Stimulated activated naive B cell treated with anti-CD40 and anti-IgM and Interleukin-4, amounts not matched to agents 10 μg/mL and 1 μg/mL and 100 μg/mL, for 72 hours (primary cell): Measurements from ENCODE around the gene PSTPIP2.
A peak's percentile ranks its signal among the peaks of the same experiment; 100 is the strongest.

Experiments
- ATAC-seq, 2 donors: fragments of 150-1000 bp; cut with Tn5 transposase; replicated peaks; 2 replicates each; pipeline ENCODE4 v1.10.0; 2021; ENCODE audit warnings: moderate library complexity in 1 of 2
- DNase-seq: peaks from one replicate; pipeline ENCODE4 v3.0.0; 2021
- H3K27ac Mint-ChIP-seq: one replicate; pipeline ENCODE4 v1.8.0; 2022; ENCODE audit warnings: mild to moderate bottlenecking, mixed read lengths
- H3K27me3 Mint-ChIP-seq, 2 donors: one replicate each; pipeline ENCODE4 v1.8.0; 2022; ENCODE audit warnings: mixed read lengths in 2 of 2
- H3K36me3 Mint-ChIP-seq, 2 donors: one replicate each; pipeline ENCODE4 v1.8.0; 2022; ENCODE audit warnings: mixed read lengths in 2 of 2, mild to moderate bottlenecking in 1 of 2
- H3K4me1 Mint-ChIP-seq, 2 donors: one replicate each; pipeline ENCODE4 v1.8.0; 2022; ENCODE audit warnings: mixed read lengths in 2 of 2, mild to moderate bottlenecking in 1 of 2
- H3K4me3 Mint-ChIP-seq, 2 donors: one replicate each; pipeline ENCODE4 v1.8.0; 2022; ENCODE audit warnings: mild to moderate bottlenecking in 2 of 2, mixed read lengths in 2 of 2, moderate library complexity in 1 of 2
- H3K9me3 Mint-ChIP-seq, 2 donors: one replicate each; pipeline ENCODE4 v1.8.0; 2022; ENCODE audit warnings: mixed read lengths in 2 of 2, mild to moderate bottlenecking in 1 of 2

Gene PSTPIP2

GRCh38 chr18:46035696-46036680, 36.1 kb downstream of the PSTPIP2 start:
- H3K36me3 Mint-ChIP-seq = peaks cover 15 to 32% of the 10 kb centered on the region in 2 donors
- no peak overlapping the region for H3K27ac Mint-ChIP-seq
- no peak overlapping the region for H3K4me3 Mint-ChIP-seq
- peaks cover 0 to 6% of the 10 kb centered on the region in 2 donors for H3K27me3 Mint-ChIP-seq
- ATAC-seq (no peak), DNase-seq (no peak)
- peaks cover 8 to 9% of the 10 kb centered on the region in 2 donors for H3K4me1 Mint-ChIP-seq
- no peaks in the 10 kb centered on the region for H3K9me3 Mint-ChIP-seq

- no peak overlapping the region for H3K4me3 Mint-ChIP-seq
- peaks cover 9 to 21% of the 10 kb centered on the region in 2 donors for H3K36me3 Mint-ChIP-seq
- no peak overlapping the region for H3K27ac Mint-ChIP-seq
- H3K27me3 Mint-ChIP-seq = peaks cover 1 to 6% of the 10 kb centered on the region in 2 donors
- H3K9me3 Mint-ChIP-seq = no peaks in the 10 kb centered on the region
- ATAC-seq = no peak
- peaks cover 0 to 5% of the 10 kb centered on the region in 2 donors for H3K4me1 Mint-ChIP-seq
- DNase-seq = no peak
Observed at GRCh38 chr18:46034230-46034629, 37.8 kb downstream of the PSTPIP2 start.

GRCh38 chr18:46031741-46032140, 40.3 kb downstream of the PSTPIP2 start:
- Mint-ChIP-seq H3K36me3 (peaks cover 9 to 31% of the 10 kb centered on the region in 2 donors), H3K27ac (no peak overlapping the region), H3K4me3 (no peak overlapping the region), H3K9me3 (peaks cover 0 to 2% of the 10 kb centered on the region in 2 donors), H3K27me3 (peaks cover 14 to 16% of the 10 kb centered on the region in 2 donors), H3K4me1 (peaks cover 11 to 13% of the 10 kb centered on the region in 2 donors)
- DNase-seq = no peak
- no peak for ATAC-seq

- Mint-ChIP-seq H3K27ac (peak overlapping the region; percentile 88), H3K4me3 (peak overlapping the region; percentile 86 to 98), H3K27me3 (peaks cover 19% of the 10 kb centered on the region in 2 donors), H3K9me3 (peaks cover 0 to 2% of the 10 kb centered on the region in 2 donors), H3K4me1 (peaks cover 11 to 13% of the 10 kb centered on the region in 2 donors), H3K36me3 (peaks cover 9 to 24% of the 10 kb centered on the region in 2 donors)
- no peak for DNase-seq
- no peak for ATAC-seq
Observed at GRCh38 chr18:46028536-46028891, 43.5 kb downstream of the PSTPIP2 start.

- no peak for ATAC-seq
- DNase-seq = no peak
- H3K36me3 Mint-ChIP-seq = peaks cover 0 to 15% of the 10 kb centered on the region in 2 donors
- peaks cover 10 to 19% of the 10 kb centered on the region in 2 donors for H3K4me1 Mint-ChIP-seq
- no peak overlapping the region for H3K4me3 Mint-ChIP-seq
- H3K27ac Mint-ChIP-seq = no peak overlapping the region
- H3K9me3 Mint-ChIP-seq = peaks cover 2 to 3% of the 10 kb centered on the region in 2 donors
- peaks cover 5 to 11% of the 10 kb centered on the region in 2 donors for H3K27me3 Mint-ChIP-seq
Observed at GRCh38 chr18:46019936-46020335, 52.1 kb downstream of the PSTPIP2 start.

GRCh38 chr18:46013484-46014189, 58.4 kb downstream of the PSTPIP2 start:
- Mint-ChIP-seq H3K27ac (peak overlapping the region; percentile 67), H3K27me3 (peaks cover 0 to 3% of the 10 kb centered on the region in 2 donors), H3K4me3 (peak overlapping the region in 1 of 2 donors; percentile 17), H3K36me3 (peaks cover 10 to 25% of the 10 kb centered on the region in 2 donors), H3K4me1 (peaks cover 29 to 63% of the 10 kb centered on the region in 2 donors), H3K9me3 (peaks cover 0 to 4% of the 10 kb centered on the region in 2 donors)
- DNase-seq (no peak), ATAC-seq (peak; percentile 92)

GRCh38 chr18:46010676-46011075, 61.4 kb downstream of the PSTPIP2 start:
- DNase-seq (no peak), ATAC-seq (no peak)
- Mint-ChIP-seq H3K27me3 (peaks cover 0 to 5% of the 10 kb centered on the region in 2 donors), H3K27ac (no peak overlapping the region), H3K9me3 (peaks cover 0 to 2% of the 10 kb centered on the region in 2 donors), H3K36me3 (peaks cover 12 to 32% of the 10 kb centered on the region in 2 donors), H3K4me3 (no peak overlapping the region), H3K4me1 (peaks cover 30 to 64% of the 10 kb centered on the region in 2 donors)

- Mint-ChIP-seq H3K27me3 (peaks cover 0 to 5% of the 10 kb centered on the region in 2 donors), H3K36me3 (peaks cover 12 to 29% of the 10 kb centered on the region in 2 donors), H3K9me3 (peaks cover 0 to 2% of the 10 kb centered on the region in 2 donors), H3K4me1 (peaks cover 28 to 60% of the 10 kb centered on the region in 2 donors), H3K27ac (peak overlapping the region; percentile 4), H3K4me3 (peak overlapping the region in 1 of 2 donors; percentile 41)
- ATAC-seq (no peak), DNase-seq (no peak)
Observed at GRCh38 chr18:46010050-46010449, 62.0 kb downstream of the PSTPIP2 start.

GRCh38 chr18:46009125-46009840, 62.8 kb downstream of the PSTPIP2 start:
- Mint-ChIP-seq H3K36me3 (peaks cover 15 to 27% of the 10 kb centered on the region in 2 donors), H3K4me1 (peaks cover 21 to 53% of the 10 kb centered on the region in 2 donors)

GRCh38 chr18:46008531-46008930, 63.5 kb downstream of the PSTPIP2 start:
- no peak for DNase-seq
- peaks cover 0 to 5% of the 10 kb centered on the region in 2 donors for H3K27me3 Mint-ChIP-seq

More at GRCh38 chr18:46009125-46009840, 62.8 kb downstream of the PSTPIP2 start:
- ATAC-seq (peak; percentile 29 to 35), DNase-seq (no peak)
- no peak overlapping the region for H3K4me3 Mint-ChIP-seq
- H3K27ac Mint-ChIP-seq = no peak overlapping the region
- peaks cover 0 to 2% of the 10 kb centered on the region in 2 donors for H3K9me3 Mint-ChIP-seq
- peaks cover 0 to 5% of the 10 kb centered on the region in 2 donors for H3K27me3 Mint-ChIP-seq

GRCh38 chr18:46007165-46007564, 64.9 kb downstream of the PSTPIP2 start:
- Mint-ChIP-seq H3K4me1 (peaks cover 16 to 35% of the 10 kb centered on the region in 2 donors), H3K27ac (no peak overlapping the region), H3K4me3 (no peak overlapping the region), H3K27me3 (peaks cover 0 to 10% of the 10 kb centered on the region in 2 donors), H3K9me3 (peaks cover 8 to 10% of the 10 kb centered on the region in 2 donors), H3K36me3 (peaks cover 23 to 36% of the 10 kb centered on the region in 2 donors)
- ATAC-seq = no peak
- DNase-seq = no peak

More at GRCh38 chr18:46008531-46008930, 63.5 kb downstream of the PSTPIP2 start:
- Mint-ChIP-seq H3K36me3 (peaks cover 15 to 27% of the 10 kb centered on the region in 2 donors), H3K4me3 (no peak overlapping the region), H3K4me1 (peaks cover 18 to 45% of the 10 kb centered on the region in 2 donors), H3K27ac (no peak overlapping the region), H3K9me3 (peaks cover 0 to 2% of the 10 kb centered on the region in 2 donors)
- ATAC-seq = no peak

- Mint-ChIP-seq H3K4me1 (peaks cover 8 to 9% of the 10 kb centered on the region in 2 donors), H3K27me3 (peaks cover 0 to 5% of the 10 kb centered on the region in 2 donors), H3K27ac (no peak overlapping the region), H3K4me3 (no peak overlapping the region), H3K36me3 (peaks cover 21 to 31% of the 10 kb centered on the region in 2 donors), H3K9me3 (peaks cover 12 to 13% of the 10 kb centered on the region in 2 donors)
- DNase-seq (no peak), ATAC-seq (no peak)
Observed at GRCh38 chr18:46002934-46003333, 69.1 kb downstream of the PSTPIP2 start.

- no peak overlapping the region for H3K27ac Mint-ChIP-seq
- no peak overlapping the region for H3K4me3 Mint-ChIP-seq
- peaks cover 0 to 5% of the 10 kb centered on the region in 2 donors for H3K27me3 Mint-ChIP-seq
- peaks cover 21 to 26% of the 10 kb centered on the region in 2 donors for H3K36me3 Mint-ChIP-seq
- ATAC-seq (no peak), DNase-seq (no peak)
- H3K4me1 Mint-ChIP-seq = peaks cover 10 to 11% of the 10 kb centered on the region in 2 donors
- H3K9me3 Mint-ChIP-seq = peaks cover 12 to 13% of the 10 kb centered on the region in 2 donors
Observed at GRCh38 chr18:46001892-46002291, 70.2 kb downstream of the PSTPIP2 start.
